HG03520 (cell line): ENCODE results near the gene SFXN1.
"Not testable (repeated sequence)": the region's sequence is repeated elsewhere in the genome, so short reads cannot be mapped to it uniquely, and the experiment has no call there.

Experiments
- ATAC-seq: cut with Tn5 transposase; IDR thresholded peaks from one replicate; pipeline ENCODE4 v1.9.1; 2021; ENCODE audit warnings: mild to moderate bottlenecking, moderate library complexity; ENCODE audit not compliant: unreplicated experiment

The SFXN1 gene

DNA sequence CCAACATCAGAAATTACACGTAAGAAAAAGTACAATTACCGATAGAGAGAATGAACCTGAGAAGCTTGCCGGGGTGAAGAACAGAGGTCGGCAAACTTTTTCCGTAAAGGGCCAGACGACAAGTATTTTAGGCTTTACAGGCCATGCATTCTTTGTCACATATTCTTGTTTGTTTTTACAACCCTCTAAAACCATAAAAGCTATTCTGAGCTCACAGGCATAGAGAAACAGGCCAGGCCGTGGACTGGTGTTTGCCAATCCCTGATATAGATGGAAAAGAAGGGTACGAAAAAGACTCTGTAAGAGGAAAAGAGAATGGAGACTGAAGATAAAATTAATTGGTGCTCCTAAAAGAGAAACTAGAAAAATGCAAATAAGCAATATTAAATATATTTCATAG is 15.4 kb downstream of the SFXN1 start:
- no peak for ATAC-seq

DNA sequence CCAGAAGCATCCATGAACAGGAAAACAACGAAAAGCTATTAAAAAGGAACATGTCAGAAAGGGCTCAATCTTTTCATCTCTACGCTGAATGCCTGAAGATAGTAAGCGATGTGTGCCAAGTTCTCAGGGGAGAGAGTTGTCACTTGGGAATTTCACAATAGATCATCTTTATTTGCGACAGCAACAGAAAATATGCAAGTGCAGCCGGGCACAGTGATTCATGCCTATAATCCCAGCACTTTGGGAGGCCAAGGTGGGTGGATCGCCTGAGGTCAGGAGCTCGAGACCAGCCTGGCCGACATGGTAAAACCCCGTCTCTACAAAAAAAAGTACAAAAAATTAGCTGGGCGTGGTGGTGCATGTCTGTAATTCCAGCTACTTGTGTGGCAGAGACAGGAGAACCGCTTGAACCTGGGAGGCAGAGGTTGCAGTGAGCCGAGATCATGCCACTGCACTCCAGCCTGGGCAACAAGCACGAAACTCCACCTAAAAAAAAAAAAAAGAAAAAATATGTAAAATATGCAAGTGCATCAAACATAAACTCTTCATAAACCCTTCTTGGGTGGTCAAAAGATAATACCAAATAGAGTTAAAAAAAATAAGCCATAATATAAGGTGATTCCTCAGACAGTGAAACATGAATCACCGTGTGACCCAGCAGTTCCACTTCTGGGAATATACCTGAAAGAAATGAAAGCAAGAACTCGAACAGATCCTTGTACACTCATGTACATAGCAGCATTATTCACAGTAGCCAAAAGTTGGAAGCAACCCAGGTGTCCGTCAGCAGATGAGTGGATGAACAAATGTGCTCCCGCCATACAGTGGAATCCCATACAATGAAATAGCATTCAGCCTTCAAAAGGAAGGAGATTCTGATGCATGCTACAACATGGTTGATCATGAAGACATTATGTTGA is 16.2 kb downstream of the SFXN1 start:
- no peak for ATAC-seq

DNA sequence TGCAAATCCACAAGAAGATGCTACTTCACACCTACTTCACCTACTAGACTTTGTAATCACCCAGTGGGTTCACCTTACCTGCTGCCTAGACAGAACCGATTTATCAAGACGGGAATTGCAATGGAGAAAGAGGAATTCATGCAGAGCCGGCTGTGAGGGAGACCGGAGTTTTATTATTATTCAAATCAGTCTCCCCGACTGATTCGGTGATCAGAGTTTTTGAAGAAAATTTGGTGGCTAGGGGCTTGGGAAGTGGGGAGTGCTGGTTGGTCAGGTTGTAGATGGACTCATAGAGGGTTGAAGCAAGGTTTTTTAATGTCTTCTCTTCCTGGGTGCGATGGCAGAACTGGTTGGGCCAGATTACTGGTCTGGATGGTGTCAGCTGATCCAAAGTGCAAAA is 23.4 kb downstream of the SFXN1 start:
- ATAC-seq = no peak

DNA sequence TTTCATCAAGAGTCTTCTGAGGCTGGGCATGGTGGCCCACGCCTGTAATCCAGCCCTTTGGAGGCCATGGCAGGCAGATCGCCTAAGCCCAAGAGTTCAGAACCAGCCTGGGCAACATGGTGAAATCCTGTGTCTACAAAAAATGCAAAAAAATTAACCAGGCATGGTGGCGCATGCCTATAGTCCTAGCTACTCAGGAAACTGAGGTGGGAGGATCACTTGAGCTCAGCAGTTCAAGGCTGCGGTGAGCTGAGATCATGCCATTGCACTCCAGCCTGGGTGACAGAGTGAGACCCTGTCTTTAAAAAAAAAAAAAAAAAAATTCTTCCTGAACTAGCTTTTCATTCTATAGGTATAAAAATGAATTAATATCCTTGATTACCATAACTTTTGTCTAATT is 29.3 kb downstream of the SFXN1 start:
- ATAC-seq = not testable (repeated sequence)

DNA sequence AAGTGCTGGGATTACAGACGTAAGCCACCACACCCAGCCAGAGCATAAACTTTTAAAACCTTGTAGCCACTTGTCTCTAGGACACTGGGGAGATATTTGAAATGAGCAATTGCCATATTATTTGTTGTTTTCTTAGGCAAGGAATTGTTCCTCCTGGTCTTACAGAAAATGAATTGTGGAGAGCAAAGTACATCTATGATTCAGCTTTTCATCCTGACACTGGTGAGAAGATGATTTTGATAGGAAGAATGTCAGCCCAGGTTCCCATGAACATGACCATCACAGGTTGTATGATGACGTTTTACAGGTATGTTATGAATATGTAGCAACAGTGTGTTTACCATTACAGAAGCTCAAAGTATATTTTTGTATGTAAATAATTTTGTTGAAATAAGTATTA is 30.5 kb downstream of the SFXN1 start:
- no peak for ATAC-seq

DNA sequence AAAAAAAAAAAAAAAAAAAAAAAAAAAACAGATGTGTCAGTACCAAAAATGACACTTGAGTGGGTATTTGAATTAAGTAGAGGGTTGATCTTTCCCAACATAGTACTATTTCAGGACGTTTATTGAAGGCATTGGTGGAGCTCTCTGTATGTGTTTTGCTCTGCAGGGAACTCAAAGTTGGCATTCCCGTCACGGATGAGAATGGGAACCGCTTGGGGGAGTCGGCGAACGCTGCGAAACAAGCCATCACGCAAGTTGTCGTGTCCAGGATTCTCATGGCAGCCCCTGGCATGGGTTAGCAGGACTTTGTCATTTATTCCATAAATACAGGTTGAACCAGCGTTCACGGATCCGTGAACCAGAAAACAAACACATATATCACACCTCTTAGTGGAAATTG is 34.9 kb downstream of the SFXN1 start:
- no peak for ATAC-seq

DNA sequence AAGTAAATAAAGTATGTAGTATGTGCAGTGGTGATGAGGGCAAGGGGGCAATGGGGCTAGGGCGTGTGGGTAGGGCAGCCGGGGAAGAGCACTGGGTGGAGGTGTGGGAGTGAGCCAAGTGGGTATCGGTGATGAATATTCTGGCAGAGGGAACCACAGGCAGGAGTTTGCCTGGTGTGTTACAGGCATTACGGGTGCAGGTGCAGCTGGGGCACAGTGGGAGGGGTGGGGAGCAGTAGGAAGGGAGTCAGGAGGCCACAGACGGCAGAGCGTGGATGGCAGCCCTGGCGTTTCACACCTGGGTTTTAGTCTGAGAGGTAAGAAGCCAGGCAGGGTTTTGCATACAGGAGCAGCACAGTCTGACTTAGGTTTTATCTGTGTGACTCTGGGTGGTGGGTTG is 35.4 kb downstream of the SFXN1 start:
- ATAC-seq = no peak

DNA sequence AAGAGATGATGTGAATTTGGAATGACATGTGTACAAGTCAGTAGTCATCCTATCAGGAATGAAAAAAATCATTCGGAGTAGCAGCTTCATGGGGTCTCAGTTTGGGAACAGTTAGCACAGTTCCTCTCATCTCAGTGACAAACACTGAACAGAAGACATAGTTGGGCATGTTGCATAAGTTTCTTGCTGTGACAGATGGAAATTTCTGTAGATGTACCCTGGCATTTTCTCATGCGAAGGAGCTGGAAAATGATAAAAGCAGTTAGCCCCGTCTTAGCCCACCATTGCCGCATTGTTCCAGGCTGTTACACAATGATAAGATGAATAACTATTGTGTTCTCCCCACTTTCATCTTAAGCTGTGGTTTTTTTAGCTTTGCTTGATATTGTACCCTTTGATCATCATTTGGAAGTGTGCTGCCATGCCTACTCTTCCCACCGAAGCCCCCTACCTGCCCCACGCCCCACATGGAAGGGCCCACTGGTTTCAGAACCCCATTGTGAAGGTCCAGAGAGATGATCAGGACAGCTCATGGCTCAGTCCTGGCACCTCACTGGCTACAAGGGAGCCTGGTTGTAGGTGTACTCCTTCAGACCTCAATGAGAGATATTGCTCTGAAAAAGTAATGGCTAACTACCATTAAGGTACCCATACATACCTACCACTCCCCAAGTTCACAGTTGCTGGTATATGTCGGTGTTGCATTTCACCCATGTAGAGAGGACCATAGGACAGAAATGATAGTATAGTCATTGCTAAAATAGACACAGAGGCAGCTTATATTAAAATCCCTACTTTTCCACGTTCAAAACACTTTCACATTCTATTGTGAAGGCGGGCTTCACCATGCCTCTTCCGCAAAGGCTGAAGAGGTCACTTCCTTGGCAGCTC is 38.8 kb downstream of the SFXN1 start:
- no peak for ATAC-seq

DNA sequence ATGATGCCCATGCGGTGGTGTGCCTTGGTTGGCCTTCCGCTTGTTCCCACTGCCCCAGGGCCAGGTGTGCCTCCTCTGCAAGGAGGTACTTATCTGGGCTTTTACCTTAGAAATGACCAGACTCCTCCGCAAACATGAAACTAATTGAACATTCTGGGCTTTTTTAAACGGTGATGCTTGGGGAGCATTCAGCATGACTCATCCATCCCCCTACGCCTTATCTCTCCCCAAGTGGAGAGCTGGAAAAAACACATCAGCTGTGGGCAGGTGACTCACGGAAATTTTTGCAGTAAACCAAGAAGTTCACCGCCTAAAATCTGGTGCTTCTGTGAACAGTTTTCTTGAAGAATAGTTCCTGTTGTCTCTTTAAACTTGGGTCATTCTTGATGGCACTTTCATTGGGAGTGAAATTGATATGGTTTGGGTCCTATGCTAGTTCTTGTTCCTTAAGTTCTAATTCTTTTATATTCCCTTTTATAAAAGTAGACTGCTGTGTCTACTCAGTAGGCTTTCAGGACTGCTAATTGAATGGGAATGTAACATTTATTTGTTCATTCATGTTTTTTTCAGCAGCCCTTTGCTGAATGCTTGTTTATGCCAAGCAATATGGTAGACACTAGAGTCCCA is 39.6 kb downstream of the SFXN1 start:
- ATAC-seq = no peak

DNA sequence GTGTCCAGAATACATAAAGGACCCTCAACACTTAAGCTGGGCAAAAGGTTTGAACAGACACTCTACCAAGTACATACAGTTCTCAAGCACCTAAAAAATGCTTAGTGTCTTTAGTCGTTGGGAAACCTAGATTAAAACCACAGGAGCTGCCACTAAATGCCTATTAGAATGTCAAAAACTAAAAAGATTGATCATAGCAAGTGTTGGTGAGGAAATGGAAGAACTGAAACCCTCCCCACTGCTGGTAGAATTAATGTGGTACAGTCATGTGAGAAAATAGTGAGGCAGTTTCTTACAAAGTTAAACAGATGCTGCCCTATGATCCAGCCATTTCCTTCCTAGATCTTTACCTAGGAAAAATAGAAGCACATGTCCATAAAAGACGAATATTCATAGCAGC is 40.6 kb downstream of the SFXN1 start:
- no peak for ATAC-seq

DNA sequence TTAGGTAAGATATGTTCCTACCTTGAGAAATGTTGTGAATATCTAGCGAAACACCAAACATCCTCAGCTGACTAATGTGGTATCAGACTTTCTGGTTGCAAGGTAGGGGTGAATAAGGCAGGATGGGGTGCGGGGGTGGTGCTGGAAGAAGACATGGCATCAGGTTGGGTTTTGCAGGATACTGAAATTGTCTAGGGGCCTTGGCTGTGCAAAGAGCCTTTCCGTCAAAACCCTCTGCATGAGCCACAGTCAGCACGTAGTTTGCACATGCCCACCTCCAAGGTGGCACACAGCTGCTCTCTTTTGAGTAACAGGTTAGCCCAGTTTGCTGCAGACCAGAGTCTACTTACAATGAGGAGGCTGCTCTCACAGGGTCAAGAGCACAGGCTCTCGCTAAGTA is 42.0 kb downstream of the SFXN1 start:
- ATAC-seq = no peak

DNA sequence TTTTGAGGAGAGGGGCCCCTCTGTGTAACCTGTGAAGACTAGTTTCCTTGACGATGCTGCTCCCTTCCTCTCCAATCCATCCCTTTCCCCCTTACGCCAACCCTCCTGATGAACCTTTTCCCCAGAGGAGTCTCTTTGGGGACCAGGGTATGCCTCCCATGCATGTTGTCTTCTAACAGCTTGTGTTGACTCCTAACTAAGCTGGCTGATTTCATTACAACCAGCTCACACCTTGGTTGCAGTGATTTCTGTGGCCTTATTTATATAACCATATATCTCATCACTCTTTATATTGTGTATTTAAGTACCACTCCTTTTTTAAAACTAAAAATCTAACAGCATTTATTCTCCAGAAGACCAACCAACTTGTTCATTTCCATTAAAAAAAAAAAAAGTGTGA is 42.5 kb downstream of the SFXN1 start:
- ATAC-seq = no peak

DNA sequence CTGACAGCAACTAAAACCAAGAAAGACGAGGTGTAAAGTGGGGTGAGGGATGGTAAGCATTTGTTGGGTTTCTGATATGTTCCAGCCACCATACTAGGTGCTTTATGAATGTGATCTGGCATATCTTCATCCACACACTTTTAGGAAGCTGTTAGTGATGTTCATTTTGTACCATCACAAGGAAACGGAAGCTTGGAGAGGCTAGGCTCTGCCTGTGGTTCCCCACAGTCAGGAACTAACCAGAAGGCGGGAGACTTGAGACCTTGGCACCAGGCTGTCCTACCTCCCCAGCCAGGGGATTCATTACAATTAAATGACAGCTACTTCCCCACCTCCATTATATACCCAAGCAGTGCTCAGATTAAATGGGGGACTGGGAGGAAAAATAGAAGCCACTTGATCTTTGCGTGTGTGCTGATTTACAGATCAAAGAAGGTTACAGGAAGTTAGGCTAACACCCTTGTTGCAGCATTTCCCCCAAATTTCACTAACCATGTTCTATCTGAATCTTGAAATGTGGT is 43.0 kb downstream of the SFXN1 start:
- ATAC-seq = no peak

DNA sequence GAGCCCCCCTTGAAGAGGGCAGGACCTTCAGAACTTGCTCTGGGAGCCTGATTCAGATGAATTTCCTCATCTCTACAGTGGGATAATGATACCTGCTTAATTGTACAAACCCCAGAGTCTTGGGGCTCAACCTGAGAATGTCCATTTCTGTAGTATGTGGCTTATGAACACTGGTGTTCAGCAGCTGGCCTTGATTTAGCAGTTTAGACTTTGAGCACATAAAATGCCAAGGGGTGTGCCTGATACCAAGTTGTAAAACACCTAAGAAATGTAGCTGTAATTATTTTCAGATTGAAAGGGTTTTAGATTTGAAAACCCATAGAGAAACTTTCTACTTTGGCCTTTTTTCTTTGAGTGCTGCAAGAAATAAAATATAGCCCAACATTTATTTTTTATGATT is 44.9 kb downstream of the SFXN1 start:
- ATAC-seq = no peak

DNA sequence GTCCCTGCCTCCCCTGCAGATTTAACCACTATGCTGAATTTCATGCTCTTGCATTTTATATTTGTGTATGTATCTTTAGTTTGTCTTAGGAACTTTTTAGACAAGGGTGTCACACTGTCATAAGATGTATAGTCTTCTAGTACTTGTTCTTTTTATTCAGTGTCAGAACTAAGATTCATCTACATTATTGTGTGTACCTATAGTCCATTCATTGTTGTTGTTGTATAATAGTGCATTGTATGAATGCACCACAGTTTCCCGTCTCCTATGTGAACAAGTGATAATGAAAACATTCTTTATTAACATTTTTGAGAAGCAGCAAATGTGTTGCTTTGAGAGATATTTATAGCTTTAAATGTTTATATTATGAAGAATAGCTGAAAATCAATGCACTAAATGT is 45.9 kb downstream of the SFXN1 start:
- ATAC-seq = no peak

DNA sequence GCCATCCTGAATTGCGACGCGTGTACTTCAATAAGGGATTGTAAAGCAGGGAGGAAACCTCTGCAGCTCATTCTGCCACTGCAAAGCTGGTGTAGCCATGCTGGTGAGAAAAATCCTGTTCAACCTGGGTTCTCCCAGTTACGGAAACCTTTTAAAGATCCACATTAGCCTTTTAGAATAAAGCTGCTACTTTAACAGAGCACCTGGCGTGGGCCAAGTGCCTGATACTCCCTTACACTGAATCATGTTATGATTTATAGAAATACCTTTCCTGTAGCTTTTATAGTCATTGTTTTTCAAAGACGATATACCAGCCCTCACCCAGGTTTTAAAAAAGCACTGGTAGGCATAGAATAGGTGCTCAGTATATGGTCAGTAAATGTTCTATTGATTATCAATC is 48.3 kb downstream of the SFXN1 start:
- no peak for ATAC-seq

DNA sequence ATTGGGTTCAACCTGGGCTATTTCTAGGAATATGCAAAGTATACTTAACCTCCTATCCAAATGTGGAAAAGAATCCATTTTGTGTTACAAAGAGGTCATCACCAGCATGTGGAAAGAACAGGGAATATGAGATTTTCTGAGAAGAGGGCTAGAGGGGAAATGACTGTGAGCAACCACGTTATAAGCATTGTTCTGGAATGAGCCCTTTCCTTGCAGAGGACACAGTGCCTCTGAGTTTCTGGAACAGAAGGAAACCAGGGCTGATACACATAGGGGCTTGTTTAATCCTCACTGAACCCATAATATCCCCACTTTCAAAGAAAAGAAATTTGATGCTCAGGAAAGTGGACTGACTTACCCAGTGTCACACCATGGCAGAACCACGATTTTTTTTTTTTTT is 53.0 kb downstream of the SFXN1 start:
- no peak for ATAC-seq

DNA sequence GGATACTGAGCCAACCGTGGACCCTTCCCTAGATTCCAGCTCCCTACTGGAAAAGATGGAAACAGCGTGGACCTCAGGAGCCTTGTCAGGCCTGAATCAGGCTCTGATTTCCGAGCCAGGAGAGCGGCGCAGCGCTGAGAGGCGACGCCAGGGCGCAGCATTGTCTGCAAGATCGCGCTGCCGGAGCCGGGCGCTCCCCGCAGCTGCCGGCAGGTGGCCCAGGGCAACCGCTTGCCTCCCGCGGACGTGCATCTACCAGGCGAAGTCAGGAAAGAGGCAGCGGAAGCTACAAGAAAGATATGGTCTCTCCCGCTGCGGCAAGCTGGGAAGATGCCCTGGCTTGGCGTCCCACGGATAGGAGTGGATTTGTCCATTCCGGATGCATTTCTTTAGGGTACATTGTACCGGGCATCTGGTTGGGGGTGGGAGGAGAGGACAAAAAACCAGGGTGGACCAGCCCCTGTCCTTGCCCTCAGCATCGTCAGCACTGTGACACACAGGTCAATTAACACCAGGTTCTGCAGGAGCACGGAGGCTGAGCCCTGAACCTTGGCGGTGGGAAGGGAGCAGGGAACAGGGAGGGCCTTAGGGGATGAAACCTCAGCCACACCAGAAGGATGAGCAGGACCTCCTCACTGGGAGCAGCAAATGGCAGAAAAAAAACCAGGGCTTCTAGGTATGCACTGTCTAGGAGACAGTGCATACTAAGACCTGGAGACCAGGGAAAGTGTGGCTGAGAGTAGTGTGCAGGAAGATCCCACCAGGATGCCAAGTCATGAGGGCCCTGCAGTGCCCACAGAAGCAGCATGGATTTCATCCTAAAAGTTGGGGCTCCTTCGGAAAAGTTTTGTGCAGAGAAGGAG is 55.9 kb downstream of the SFXN1 start:
- peak; percentile 91 for ATAC-seq

DNA sequence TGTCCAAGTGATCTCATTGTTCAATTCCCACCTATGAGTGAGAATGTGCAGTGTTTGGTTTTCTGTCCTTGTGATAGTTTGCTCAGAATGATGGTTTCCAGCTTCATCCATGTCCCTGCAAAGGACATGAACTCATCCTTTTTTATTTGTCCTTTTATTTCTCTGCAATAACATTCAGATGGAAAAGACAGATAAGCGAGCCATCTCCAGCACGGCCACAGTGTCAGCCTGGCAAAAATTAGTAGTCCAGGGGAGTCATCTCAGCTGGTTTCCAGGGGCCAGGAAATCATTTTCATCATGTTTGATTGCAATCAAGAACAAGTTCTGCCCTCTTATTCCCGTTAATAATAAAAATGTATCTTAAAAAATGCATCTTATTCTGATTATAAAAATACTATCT is 57.0 kb downstream of the SFXN1 start:
- ATAC-seq = not testable (repeated sequence)

DNA sequence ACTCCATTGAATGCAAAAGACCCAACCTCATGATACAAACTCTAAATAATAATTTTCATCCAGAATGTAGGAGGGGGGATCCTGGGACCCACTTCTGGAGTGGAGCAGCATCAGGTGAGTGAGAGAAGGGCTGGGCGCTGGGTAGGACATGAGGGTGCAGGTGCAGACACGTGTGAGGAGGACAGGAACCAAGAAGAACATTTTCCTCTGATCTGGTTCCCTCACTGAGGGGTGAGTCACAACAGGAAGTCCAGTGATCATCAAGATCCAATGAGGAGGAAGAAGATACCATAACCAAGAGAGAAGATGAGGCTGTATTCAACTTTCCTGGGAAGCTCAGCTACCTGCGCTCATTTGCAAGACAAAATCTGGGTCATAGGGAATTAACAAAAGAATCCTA is 57.4 kb downstream of the SFXN1 start:
- no peak for ATAC-seq
